ENCODE measurements around the gene XXYLT1.
A peak's percentile ranks its signal among the peaks of the same experiment; 100 is the strongest.

The XXYLT1 gene

GRCh38 chr3:195183071-195183776, 87.7 kb downstream of the XXYLT1 start:
- H3K4me3 ChIP-seq (ENCODE audit: low read length): no peak overlapping the region
- no peak for TF ChIP-seq CTCF (IDR thresholded peaks at IDR 0.05; ENCODE audit: insufficient read depth, low read depth, low read length, missing control alignments)

GRCh38 chr3:195182470-195182795, 88.5 kb downstream of the XXYLT1 start:
- H3K4me3 ChIP-seq (ENCODE audit: low read length): no peak overlapping the region
- peak; percentile 74 for DNase-seq (ENCODE audit: low read depth)
- TF ChIP-seq CTCF (IDR thresholded peaks at IDR 0.05; ENCODE audit: insufficient read depth, low read depth, low read length, missing control alignments): no peak

More at GRCh38 chr3:195183071-195183776, 87.7 kb downstream of the XXYLT1 start:
- DNase-seq (ENCODE audit: low read depth): no peak

- TF ChIP-seq CTCF (IDR thresholded peaks at IDR 0.05; ENCODE audit: insufficient read depth, low read depth, low read length, missing control alignments): no peak
- DNase-seq (ENCODE audit: low read depth): peak; percentile 20
- H3K4me3 ChIP-seq (ENCODE audit: low read length): no peak overlapping the region
Observed at GRCh38 chr3:195181741-195182469, 89.1 kb downstream of the XXYLT1 start.

GRCh38 chr3:195181113-195181498, 89.9 kb downstream of the XXYLT1 start:
- no peak overlapping the region for H3K4me3 ChIP-seq (ENCODE audit: low read length)
- DNase-seq (ENCODE audit: low read depth): no peak
- TF ChIP-seq CTCF (IDR thresholded peaks at IDR 0.05; ENCODE audit: insufficient read depth, low read depth, low read length, missing control alignments): no peak

- H3K4me3 ChIP-seq (ENCODE audit: low read length): no peak overlapping the region
- no peak for TF ChIP-seq CTCF (IDR thresholded peaks at IDR 0.05; ENCODE audit: insufficient read depth, low read depth, low read length, missing control alignments)
- DNase-seq (ENCODE audit: low read depth): no peak
Observed at GRCh38 chr3:195180490-195181112, 90.4 kb downstream of the XXYLT1 start.

- TF ChIP-seq CTCF (IDR thresholded peaks at IDR 0.05; ENCODE audit: insufficient read depth, low read depth, low read length, missing control alignments): no peak
- H3K4me3 ChIP-seq (ENCODE audit: low read length): no peak overlapping the region
- no peak for DNase-seq (ENCODE audit: low read depth)
Observed at GRCh38 chr3:195179776-195180489, 91.0 kb downstream of the XXYLT1 start.
